ENCODE results near the gene CLDN11.

DNA sequence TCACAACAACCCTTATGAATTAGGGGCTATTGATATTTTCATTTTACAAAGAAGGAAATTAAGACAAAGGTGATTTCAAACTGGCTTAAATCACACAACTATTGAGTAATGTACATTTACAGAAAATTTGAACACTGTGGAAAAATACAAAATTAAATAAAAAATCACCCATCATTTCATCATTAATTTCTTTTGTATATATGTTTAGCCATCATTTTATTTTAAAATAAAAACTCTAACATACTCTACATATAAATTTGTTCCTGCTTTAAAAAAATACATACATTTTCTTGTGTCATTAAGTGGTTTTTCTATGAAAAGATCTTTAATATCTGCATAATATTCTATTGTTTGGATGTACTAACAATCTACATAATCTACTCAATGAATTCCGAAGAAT, 20.2 kb downstream of the CLDN11 start:
- TF ChIP-seq, protein P1, sequence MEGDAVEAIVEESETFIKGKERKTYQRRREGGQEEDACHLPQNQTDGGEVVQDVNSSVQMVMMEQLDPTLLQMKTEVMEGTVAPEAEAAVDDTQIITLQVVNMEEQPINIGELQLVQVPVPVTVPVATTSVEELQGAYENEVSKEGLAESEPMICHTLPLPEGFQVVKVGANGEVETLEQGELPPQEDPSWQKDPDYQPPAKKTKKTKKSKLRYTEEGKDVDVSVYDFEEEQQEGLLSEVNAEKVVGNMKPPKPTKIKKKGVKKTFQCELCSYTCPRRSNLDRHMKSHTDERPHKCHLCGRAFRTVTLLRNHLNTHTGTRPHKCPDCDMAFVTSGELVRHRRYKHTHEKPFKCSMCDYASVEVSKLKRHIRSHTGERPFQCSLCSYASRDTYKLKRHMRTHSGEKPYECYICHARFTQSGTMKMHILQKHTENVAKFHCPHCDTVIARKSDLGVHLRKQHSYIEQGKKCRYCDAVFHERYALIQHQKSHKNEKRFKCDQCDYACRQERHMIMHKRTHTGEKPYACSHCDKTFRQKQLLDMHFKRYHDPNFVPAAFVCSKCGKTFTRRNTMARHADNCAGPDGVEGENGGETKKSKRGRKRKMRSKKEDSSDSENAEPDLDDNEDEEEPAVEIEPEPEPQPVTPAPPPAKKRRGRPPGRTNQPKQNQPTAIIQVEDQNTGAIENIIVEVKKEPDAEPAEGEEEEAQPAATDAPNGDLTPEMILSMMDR (IDR thresholded peaks at IDR 0.05): no peak
- TF ChIP-seq POLR2A (IDR thresholded peaks at IDR 0.05): no peak

Measured in right lobe of liver (tissue), 4 donors.